SU-DHL-6 (cell line): ENCODE data around the gene CUL1.
A peak's percentile ranks its signal among the peaks of the same experiment; 100 is the strongest.

Experiments used
- H2AFZ ChIP-seq: fragments of 200-600 bp; sonication (generic); 2 replicates; pipeline ENCODE4 v1.6.1; 2014; ENCODE audit warnings: low read depth, mild to moderate bottlenecking, moderate library complexity, mixed read lengths, antibody characterized with exemption, low read length; ENCODE audit not compliant: severe bottlenecking
- H3F3A ChIP-seq: fragments of 200-600 bp; shearing (Covaris generic); 2 replicates; pipeline ENCODE4 v1.6.0; 2016; ENCODE audit warnings: antibody characterized with exemption, mild to moderate bottlenecking; ENCODE audit not compliant: insufficient read depth
- H3K27ac ChIP-seq: fragments of 200-600 bp; sonication (generic); 2 replicates; pipeline ENCODE4 v1.5.1; 2016; ENCODE audit warnings: low read depth, mild to moderate bottlenecking, low read length, moderate library complexity, mixed read lengths
- H3K27me3 ChIP-seq: fragments of 200-600 bp; sonication (generic), shearing (Covaris generic); 2 replicates; pipeline ENCODE4 v1.6.0; 2014; ENCODE audit warnings: mild to moderate bottlenecking, low read length
- H3K36me3 ChIP-seq: fragments of 200-600 bp; sonication (generic); 2 replicates; pipeline ENCODE4 v1.6.1; 2014; ENCODE audit warnings: mild to moderate bottlenecking, low read length, mixed read lengths
- H3K4me2 ChIP-seq: fragments of 300-600, 200-600 bp; shearing (Covaris generic), sonication (generic); 2 replicates; pipeline ENCODE4 v1.6.0; 2014; ENCODE audit warnings: low read length, low read depth, mild to moderate bottlenecking; ENCODE audit not compliant: poor library complexity, severe bottlenecking
- H3K4me3 ChIP-seq: fragments of 200-600 bp; sonication (generic); 2 replicates; pipeline ENCODE4 v1.5.1; 2014; ENCODE audit warnings: antibody characterized with exemption, low read length, mild to moderate bottlenecking, mixed read lengths; ENCODE audit not compliant: insufficient read depth, poor library complexity, severe bottlenecking
- H3K79me2 ChIP-seq: fragments of 200-600 bp; sonication (generic); 2 replicates; pipeline ENCODE4 v1.6.1; 2014; ENCODE audit warnings: mild to moderate bottlenecking, low read length, moderate library complexity; ENCODE audit not compliant: insufficient read depth
- H3K9ac ChIP-seq: fragments of 200-600 bp; sonication (generic); 2 replicates; pipeline ENCODE4 v1.7.0; 2014; ENCODE audit warnings: mild to moderate bottlenecking, low read length
- H3K9me2 ChIP-seq: fragments of 200-600 bp; sonication (generic); replicated peaks from 2 replicates; pipeline ENCODE4 v1.6.1; 2014; ENCODE audit warnings: low read length; ENCODE audit not compliant: insufficient read depth
- H3K9me3 ChIP-seq: fragments of 200-600 bp; sonication (generic); 2 replicates; pipeline ENCODE4 v1.6.1; 2014; ENCODE audit warnings: low read length, mixed read lengths; ENCODE audit not compliant: insufficient read depth
- H4K20me1 ChIP-seq: fragments of 200-600 bp; sonication (generic); 2 replicates; pipeline ENCODE4 v1.6.1; 2014; ENCODE audit warnings: low read depth, mild to moderate bottlenecking, antibody characterized with exemption, low read length, moderate library complexity, mixed read lengths
- EZH2phosphoT487 ChIP-seq: fragments of 200-600 bp; sonication (generic), shearing (Covaris generic); conservative IDR thresholded peaks from 2 replicates; pipeline ENCODE4 v1.6.1; 2018; ENCODE audit warnings: mild to moderate bottlenecking, antibody characterized with exemption, low read length, moderate library complexity, mixed read lengths
- TF ChIP-seq, protein P1 (sequence below): fragments of 200-600 bp; sonication (generic); IDR thresholded peaks from one replicate; pipeline ENCODE4 v1.5.1; 2017; ENCODE audit warnings: antibody characterized with exemption, mild to moderate bottlenecking, low read length, moderate library complexity; ENCODE audit not compliant: insufficient read depth, poor library complexity, severe bottlenecking

CUL1 gene

DNA sequence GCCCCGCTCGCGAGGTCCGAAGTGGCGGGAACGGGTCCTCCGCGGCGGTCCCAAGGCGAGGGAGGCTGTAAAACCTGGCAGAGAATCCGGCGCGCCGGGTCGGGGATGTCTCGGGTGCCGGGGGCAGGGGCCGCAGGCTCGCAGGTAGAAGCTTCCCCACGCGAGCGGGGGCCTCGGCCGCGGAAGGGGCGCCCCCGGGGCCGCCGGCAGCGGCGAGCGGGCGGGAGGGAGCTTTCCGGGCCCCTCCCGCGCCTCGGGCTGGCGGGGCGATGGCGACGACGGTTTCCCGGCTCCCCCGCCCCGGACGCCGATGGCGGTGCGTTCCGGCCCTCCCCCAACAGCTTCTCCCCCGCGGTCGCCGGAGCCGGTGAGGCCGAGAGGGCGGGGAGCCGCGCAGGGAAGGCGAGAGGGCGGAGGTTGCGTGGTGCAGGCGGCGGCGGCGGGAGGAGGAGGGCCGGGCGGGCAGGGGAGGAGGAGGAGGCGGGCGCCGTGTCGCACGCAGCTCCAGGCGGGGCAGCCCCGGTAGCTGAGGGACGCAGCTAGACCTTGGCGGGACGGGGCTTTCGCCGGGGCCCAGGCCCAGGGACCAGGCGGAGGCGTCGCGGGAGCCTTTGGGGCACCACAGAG, at the start of gene CUL1:
CUL1 (plus strand) TSS at position 507 of the 627 bp plus-strand sequence. CDS start 31,220 bp downstream, outside the sequence.
- Histone ChIP-seq H3K4me3 (peak within 1 kb of the TSS; percentile 85), H3K36me3 (no peaks in the 10 kb centered on the region), H3K79me2 (peaks cover 45% of the 10 kb centered on the region), H3K9ac (peak within 1 kb of the TSS; percentile 80), H2AFZ (peak within 1 kb of the TSS; percentile 82), H3F3A (peaks cover 16% of the 10 kb centered on the region), H3K27me3 (no peaks in the 10 kb centered on the region), H3K9me3 (no peaks in the 10 kb centered on the region), H3K27ac (peak within 1 kb of the TSS; percentile 70), H3K4me2 (peak within 1 kb of the TSS; percentile 94), H3K9me2 (no peaks in the 10 kb centered on the region), H4K20me1 (peaks cover 25% of the 10 kb centered on the region)
- TF ChIP-seq, protein P1, sequence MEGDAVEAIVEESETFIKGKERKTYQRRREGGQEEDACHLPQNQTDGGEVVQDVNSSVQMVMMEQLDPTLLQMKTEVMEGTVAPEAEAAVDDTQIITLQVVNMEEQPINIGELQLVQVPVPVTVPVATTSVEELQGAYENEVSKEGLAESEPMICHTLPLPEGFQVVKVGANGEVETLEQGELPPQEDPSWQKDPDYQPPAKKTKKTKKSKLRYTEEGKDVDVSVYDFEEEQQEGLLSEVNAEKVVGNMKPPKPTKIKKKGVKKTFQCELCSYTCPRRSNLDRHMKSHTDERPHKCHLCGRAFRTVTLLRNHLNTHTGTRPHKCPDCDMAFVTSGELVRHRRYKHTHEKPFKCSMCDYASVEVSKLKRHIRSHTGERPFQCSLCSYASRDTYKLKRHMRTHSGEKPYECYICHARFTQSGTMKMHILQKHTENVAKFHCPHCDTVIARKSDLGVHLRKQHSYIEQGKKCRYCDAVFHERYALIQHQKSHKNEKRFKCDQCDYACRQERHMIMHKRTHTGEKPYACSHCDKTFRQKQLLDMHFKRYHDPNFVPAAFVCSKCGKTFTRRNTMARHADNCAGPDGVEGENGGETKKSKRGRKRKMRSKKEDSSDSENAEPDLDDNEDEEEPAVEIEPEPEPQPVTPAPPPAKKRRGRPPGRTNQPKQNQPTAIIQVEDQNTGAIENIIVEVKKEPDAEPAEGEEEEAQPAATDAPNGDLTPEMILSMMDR: no peak
- TF ChIP-seq EZH2phosphoT487: no peak

- Histone ChIP-seq H3F3A (no peaks in the 10 kb centered on the region), H3K36me3 (no peaks in the 10 kb centered on the region), H3K9ac (no peak overlapping the region), H4K20me1 (no peaks in the 10 kb centered on the region), H3K9me3 (no peaks in the 10 kb centered on the region), H3K4me2 (no peak overlapping the region), H2AFZ (no peak overlapping the region), H3K9me2 (no peaks in the 10 kb centered on the region), H3K4me3 (no peak overlapping the region), H3K79me2 (no peaks in the 10 kb centered on the region), H3K27me3 (no peaks in the 10 kb centered on the region), H3K27ac (no peak overlapping the region)
- TF ChIP-seq, protein P1: no peak
- no peak for TF ChIP-seq EZH2phosphoT487
Measured at GRCh38 chr7:148650232-148650858, 48.4 kb upstream of the CUL1 start.

- H4K20me1 ChIP-seq: no peaks in the 10 kb centered on the region
- H3K9me3 ChIP-seq: no peaks in the 10 kb centered on the region
- no peak overlapping the region for H3K27ac ChIP-seq
Measured at GRCh38 chr7:148652773-148653172, 45.9 kb upstream of the CUL1 start.

More at GRCh38 chr7:148652773-148653172, 45.9 kb upstream of the CUL1 start:
- Histone ChIP-seq H3K27me3 (no peaks in the 10 kb centered on the region), H3K79me2 (no peaks in the 10 kb centered on the region), H3K9me2 (no peaks in the 10 kb centered on the region), H3K36me3 (no peaks in the 10 kb centered on the region), H2AFZ (no peak overlapping the region), H3K4me2 (no peak overlapping the region), H3K4me3 (no peak overlapping the region), H3F3A (no peaks in the 10 kb centered on the region), H3K9ac (no peak overlapping the region)
- TF ChIP-seq, protein P1: no peak
- no peak for TF ChIP-seq EZH2phosphoT487
